GM19395 (cell line): ENCODE data around the gene EFL1.
A peak's percentile ranks its signal among the peaks of the same experiment; 100 is the strongest.
"Not testable (repeated sequence)": the region's sequence is repeated elsewhere in the genome, so short reads cannot be mapped to it uniquely, and the experiment has no call there.

Source experiments
- ATAC-seq: cut with Tn5 transposase; IDR thresholded peaks from one replicate; pipeline ENCODE4 v1.9.1; 2021; ENCODE audit warnings: mild to moderate bottlenecking, moderate library complexity; ENCODE audit not compliant: unreplicated experiment

Gene EFL1

GRCh38 chr15:82262422-82263026 is at the start of gene EFL1, which contains the start of gene SAXO2:
Gene EFL1 (minus strand): TSS chr15:82262734. CDS start chr15:82261778, 956 bp downstream.
Gene SAXO2 (plus strand): TSS chr15:82262818. CDS start chr15:82262880, 62 bp downstream.
- ATAC-seq, result peak; percentile 93

- not testable (repeated sequence) for ATAC-seq
Observed at GRCh38 chr15:82311321-82311720, 48.8 kb upstream of the EFL1 start.

- no peak for ATAC-seq
Observed at GRCh38 chr15:82309802-82310201, 47.3 kb upstream of the EFL1 start.

- ATAC-seq, result no peak
Observed at GRCh38 chr15:82307714-82308081, 45.2 kb upstream of the EFL1 start.

- no peak for ATAC-seq
Observed at GRCh38 chr15:82306791-82307713, 44.5 kb upstream of the EFL1 start.

- no peak for ATAC-seq
Observed at GRCh38 chr15:82305621-82306048, 43.1 kb upstream of the EFL1 start.

GRCh38 chr15:82304778-82305090 is 42.2 kb upstream of the EFL1 start:
- ATAC-seq, result no peak

GRCh38 chr15:82303956-82304777 is 41.6 kb upstream of the EFL1 start:
- ATAC-seq, result no peak

GRCh38 chr15:82301296-82302016 is 38.9 kb upstream of the EFL1 start:
- no peak for ATAC-seq

GRCh38 chr15:82300883-82301282 is 38.3 kb upstream of the EFL1 start:
- ATAC-seq, result no peak

GRCh38 chr15:82300326-82300725 is 37.8 kb upstream of the EFL1 start:
- ATAC-seq, result not testable (repeated sequence)

GRCh38 chr15:82299511-82299914 is 37.0 kb upstream of the EFL1 start:
- not testable (repeated sequence) for ATAC-seq

GRCh38 chr15:82298520-82298919 is 36.0 kb upstream of the EFL1 start:
- ATAC-seq, result no peak

- ATAC-seq, result no peak
Observed at GRCh38 chr15:82298032-82298431, 35.5 kb upstream of the EFL1 start.

- ATAC-seq, result no peak
Observed at GRCh38 chr15:82297546-82297945, 35.0 kb upstream of the EFL1 start.

- no peak for ATAC-seq
Observed at GRCh38 chr15:82294061-82294690, 31.6 kb upstream of the EFL1 start.

- no peak for ATAC-seq
Observed at GRCh38 chr15:82292271-82292670, 29.7 kb upstream of the EFL1 start.

GRCh38 chr15:82288202-82288601 is 25.7 kb upstream of the EFL1 start:
- not testable (repeated sequence) for ATAC-seq

GRCh38 chr15:82286475-82286874 is 23.9 kb upstream of the EFL1 start:
- ATAC-seq, result peak; percentile 99

- not testable (repeated sequence) for ATAC-seq
Observed at GRCh38 chr15:82284381-82284780, 21.8 kb upstream of the EFL1 start.
